ENCODE results near the gene KMT5B.

- TF ChIP-seq CTCF (IDR thresholded peaks at IDR 0.05) (no peak), POLR2AphosphoS5 (IDR thresholded peaks at IDR 0.05) (no peak)
Measured at GRCh38 chr11:68201492-68201891, 11.6 kb downstream of the KMT5B start.

Measured in gastroesophageal sphincter (tissue), 3 donors.